DOHH2 (cell line): ENCODE measurements around the gene ABCC8.

Source experiments
- CTCF ChIP-seq: fragments of 200-600 bp; sonication (generic); IDR thresholded peaks from one replicate; pipeline ENCODE4 v1.5.1; 2014; ENCODE audit warnings: antibody characterized with exemption, mild to moderate bottlenecking, low read depth, low read length; ENCODE audit not compliant: poor library complexity, severe bottlenecking
- EZH2phosphoT487 ChIP-seq: fragments of 200-600 bp; sonication (generic); IDR thresholded peaks from 2 replicates; pipeline ENCODE4 v1.6.1; 2017; ENCODE audit warnings: borderline replicate concordance, mild to moderate bottlenecking, antibody characterized with exemption, low read length, moderate library complexity, mixed read lengths

DNA sequence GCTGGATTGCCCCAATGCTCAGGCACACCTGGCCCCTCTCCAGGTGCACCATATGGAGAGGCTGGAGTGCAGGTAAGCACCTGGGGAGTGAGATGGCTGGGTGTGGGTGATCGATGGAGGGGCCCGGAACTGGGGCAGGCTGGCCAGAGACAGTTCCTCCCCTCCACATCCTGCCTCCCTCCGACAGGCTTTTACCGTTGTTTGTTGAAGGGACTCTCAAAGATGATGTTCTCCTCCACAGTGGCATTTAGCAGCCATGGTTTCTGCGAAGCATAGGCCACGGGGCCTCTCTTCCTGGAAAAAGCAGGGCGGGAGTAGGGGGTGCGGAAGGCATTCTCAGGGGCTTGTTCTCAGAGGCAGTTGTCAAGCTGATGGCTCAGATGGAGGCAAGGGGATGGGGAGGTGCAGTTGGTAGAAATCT is 62.3 kb downstream of the ABCC8 start:
- TF ChIP-seq CTCF, result no peak
- no peak for TF ChIP-seq EZH2phosphoT487
